HG03469 (cell line): ENCODE results near the gene WSB2.
"Not testable (repeated sequence)": the region's sequence is repeated elsewhere in the genome, so short reads cannot be mapped to it uniquely, and the experiment has no call there.

ENCODE experiments used
- ATAC-seq: cut with Tn5 transposase; IDR thresholded peaks from one replicate; pipeline ENCODE4 v1.9.1; 2021; ENCODE audit warnings: mild to moderate bottlenecking, moderate library complexity, moderate number of reproducible peaks; ENCODE audit not compliant: unreplicated experiment

WSB2 gene

GRCh38 chr12:118036672-118037411 lies 24.1 kb downstream of the WSB2 start:
- no peak for ATAC-seq

GRCh38 chr12:118035190-118036041 lies 25.6 kb downstream of the WSB2 start:
- ATAC-seq, result peak; percentile 75

GRCh38 chr12:118034429-118035189 lies 26.4 kb downstream of the WSB2 start:
- ATAC-seq, result no peak

GRCh38 chr12:118033902-118034301 lies 27.1 kb downstream of the WSB2 start:
- no peak for ATAC-seq

- ATAC-seq, result no peak
These were observed 27.7 kb downstream of the WSB2 start for GRCh38 chr12:118033323-118033722.

- no peak for ATAC-seq
These were observed 28.8 kb downstream of the WSB2 start for GRCh38 chr12:118032188-118032587.

- ATAC-seq, result no peak
These were observed 31.8 kb downstream of the WSB2 start for GRCh38 chr12:118029166-118029565.

- no peak for ATAC-seq
These were observed 35.8 kb downstream of the WSB2 start for GRCh38 chr12:118025168-118025567.

- ATAC-seq, result no peak
These were observed 37.6 kb downstream of the WSB2 start for GRCh38 chr12:118023301-118023860.

- no peak for ATAC-seq
These were observed 38.3 kb downstream of the WSB2 start for GRCh38 chr12:118022728-118023109.

- not testable (repeated sequence) for ATAC-seq
These were observed 38.8 kb downstream of the WSB2 start for GRCh38 chr12:118022097-118022727.

- no peak for ATAC-seq
These were observed 40.9 kb downstream of the WSB2 start for GRCh38 chr12:118020036-118020435.

GRCh38 chr12:118017926-118018325 lies 43.1 kb downstream of the WSB2 start:
- ATAC-seq, result no peak

GRCh38 chr12:118016424-118017264 lies 44.3 kb downstream of the WSB2 start, which contains the start of gene RFC5:
Gene RFC5 (plus strand): TSS chr12:118016703. CDS start chr12:118016828, 125 bp downstream.
- ATAC-seq, result peak; percentile 94

GRCh38 chr12:118015944-118016343 lies 45.0 kb downstream of the WSB2 start:
- ATAC-seq, result no peak

GRCh38 chr12:118015306-118015705 lies 45.7 kb downstream of the WSB2 start:
- ATAC-seq, result no peak

GRCh38 chr12:118013283-118013682 lies 47.7 kb downstream of the WSB2 start:
- no peak for ATAC-seq

GRCh38 chr12:118011961-118012360 lies 49.0 kb downstream of the WSB2 start:
- no peak for ATAC-seq

GRCh38 chr12:118011377-118011776 lies 49.6 kb downstream of the WSB2 start:
- ATAC-seq, result no peak

- no peak for ATAC-seq
These were observed 50.1 kb downstream of the WSB2 start for GRCh38 chr12:118010903-118011302.
